Activated T-helper 1 cell treated with anti-CD3 and anti-CD28 coated beads, Interleukin-2, amount 50 U/mL, for 16 hours (primary cell): ENCODE measurements around the gene USP32.
A peak's percentile ranks its signal among the peaks of the same experiment; 100 is the strongest.
"Not testable (repeated sequence)": the region's sequence is repeated elsewhere in the genome, so short reads cannot be mapped to it uniquely, and the experiment has no call there.

ENCODE experiments used
- DNase-seq, 2 donors: peaks; one replicate each; pipeline ENCODE4 v3.0.0-alpha.2; 2020; ENCODE audit warnings: low read depth in 1 of 2, low spot score in 1 of 2

The USP32 gene

GRCh38 chr17:60392042-60392844 is at the start of gene USP32:
TSS of gene USP32 (minus strand) at chr17:60392133. CDS start at chr17:60391939, 194 bp downstream.
- DNase-seq = peak; percentile 96 to 98

GRCh38 chr17:60439501-60439900 is 47.6 kb upstream of the USP32 start:
- DNase-seq = no peak

- no peak for DNase-seq
Measured at GRCh38 chr17:60436676-60437075, 44.7 kb upstream of the USP32 start.

GRCh38 chr17:60435244-60436167 is 43.6 kb upstream of the USP32 start:
- DNase-seq = peak in 1 of 2 donors; percentile 33

GRCh38 chr17:60433021-60433997 is 41.4 kb upstream of the USP32 start:
- DNase-seq = not testable (repeated sequence)

GRCh38 chr17:60430561-60430960 is 38.6 kb upstream of the USP32 start:
- not testable (repeated sequence) for DNase-seq

- DNase-seq = not testable (repeated sequence)
Measured at GRCh38 chr17:60428491-60428890, 36.6 kb upstream of the USP32 start.

GRCh38 chr17:60426596-60426995 is 34.7 kb upstream of the USP32 start:
- no peak for DNase-seq

GRCh38 chr17:60425626-60426025 is 33.7 kb upstream of the USP32 start:
- no peak for DNase-seq

- no peak for DNase-seq
Measured at GRCh38 chr17:60423865-60424264, 31.9 kb upstream of the USP32 start.

GRCh38 chr17:60422162-60422665 is 30.3 kb upstream of the USP32 start, which contains the start of gene CHCT1:
TSS of gene CHCT1 (plus strand) at chr17:60422489. CDS start at chr17:60422593, 104 bp downstream.
- no peak for DNase-seq

- peak; percentile 58 to 59 for DNase-seq
Measured at GRCh38 chr17:60421273-60422161, 29.6 kb upstream of the USP32 start.

GRCh38 chr17:60419875-60420274 is 27.9 kb upstream of the USP32 start:
- DNase-seq = not testable (repeated sequence)

- not testable (repeated sequence) for DNase-seq
Measured at GRCh38 chr17:60419003-60419402, 27.1 kb upstream of the USP32 start.

GRCh38 chr17:60416368-60416925 is 24.5 kb upstream of the USP32 start:
- DNase-seq = no peak

- DNase-seq = no peak
Measured at GRCh38 chr17:60415146-60415545, 23.2 kb upstream of the USP32 start.

GRCh38 chr17:60412701-60413100 is 20.8 kb upstream of the USP32 start:
- no peak for DNase-seq

- no peak for DNase-seq
Measured at GRCh38 chr17:60410001-60410400, 18.1 kb upstream of the USP32 start.

GRCh38 chr17:60406887-60407286 is 15.0 kb upstream of the USP32 start:
- no peak for DNase-seq
